Subcutaneous adipose tissue (tissue), 4 donors: ENCODE measurements around the gene WDR93. TPM values are rescaled to one million over a fixed set of nuclear protein-coding genes. Genes with fewer than 3 reads are reported as not detected.

ENCODE experiments used
- small RNA-seq: library from RNA; depleted of rRNA; stranded (forward); fragments of <200 nt; gene quantifications from one replicate; pipeline ENCODE3, GENCODE V24; 2016
- total RNA-seq, 4 donors: library from RNA; depleted of rRNA; stranded (reverse); fragments of >200 nt; gene quantifications; one replicate each; pipeline ENCODE4 v1.1.0, GENCODE V29; 2016
- TF ChIP-seq, protein P1 (sequence below): fragments of 450-650 bp; IDR thresholded peaks from one replicate; pipeline ENCODE4 v1.5.1; 2016; ENCODE audit warnings: low read depth, mild to moderate bottlenecking, control low read depth, antibody characterized with exemption, moderate library complexity

The WDR93 gene
- total RNA-seq, 4 donors from 2014 or later: 0.57 to 1.8 (median 0.85) TPM; not detected in 1

DNA sequence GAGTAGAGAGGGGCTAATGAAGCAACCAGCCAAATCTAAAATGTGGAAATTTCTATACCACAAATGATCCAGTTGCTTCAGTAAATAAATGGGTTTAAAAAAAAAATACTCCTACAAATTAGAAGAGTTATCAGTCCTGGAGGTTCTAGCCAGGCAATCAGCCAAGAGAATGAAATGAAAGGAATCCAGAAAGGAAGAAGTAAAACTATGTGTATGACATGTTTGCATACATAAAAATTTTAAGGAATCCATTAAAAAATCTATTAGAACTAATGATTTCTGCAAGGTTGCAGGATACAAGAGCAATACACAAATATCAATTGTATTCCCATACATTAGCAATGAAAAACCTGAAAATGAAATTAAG lies 95.1 kb downstream of the WDR93 start:
- TF ChIP-seq, protein P1, sequence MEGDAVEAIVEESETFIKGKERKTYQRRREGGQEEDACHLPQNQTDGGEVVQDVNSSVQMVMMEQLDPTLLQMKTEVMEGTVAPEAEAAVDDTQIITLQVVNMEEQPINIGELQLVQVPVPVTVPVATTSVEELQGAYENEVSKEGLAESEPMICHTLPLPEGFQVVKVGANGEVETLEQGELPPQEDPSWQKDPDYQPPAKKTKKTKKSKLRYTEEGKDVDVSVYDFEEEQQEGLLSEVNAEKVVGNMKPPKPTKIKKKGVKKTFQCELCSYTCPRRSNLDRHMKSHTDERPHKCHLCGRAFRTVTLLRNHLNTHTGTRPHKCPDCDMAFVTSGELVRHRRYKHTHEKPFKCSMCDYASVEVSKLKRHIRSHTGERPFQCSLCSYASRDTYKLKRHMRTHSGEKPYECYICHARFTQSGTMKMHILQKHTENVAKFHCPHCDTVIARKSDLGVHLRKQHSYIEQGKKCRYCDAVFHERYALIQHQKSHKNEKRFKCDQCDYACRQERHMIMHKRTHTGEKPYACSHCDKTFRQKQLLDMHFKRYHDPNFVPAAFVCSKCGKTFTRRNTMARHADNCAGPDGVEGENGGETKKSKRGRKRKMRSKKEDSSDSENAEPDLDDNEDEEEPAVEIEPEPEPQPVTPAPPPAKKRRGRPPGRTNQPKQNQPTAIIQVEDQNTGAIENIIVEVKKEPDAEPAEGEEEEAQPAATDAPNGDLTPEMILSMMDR: no peak

DNA sequence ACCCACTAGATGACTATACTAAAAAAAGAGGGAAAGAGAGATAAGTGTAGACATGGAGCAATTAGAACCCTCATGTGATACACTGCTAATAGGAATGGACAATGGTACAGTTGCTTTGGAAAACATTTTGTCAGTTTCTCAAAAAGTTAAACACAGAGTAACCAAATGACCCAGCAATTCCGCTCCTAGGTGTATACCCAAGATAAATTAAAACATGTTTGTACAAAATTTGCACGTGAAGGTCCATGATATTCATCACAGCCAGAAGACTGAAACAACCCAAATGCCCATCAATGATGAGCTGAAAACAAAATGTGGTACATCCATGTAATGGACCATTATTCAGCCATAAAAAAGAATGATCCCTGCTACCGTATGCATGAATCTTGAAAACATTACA lies 97.3 kb downstream of the WDR93 start:
- TF ChIP-seq, protein P1: no peak

DNA sequence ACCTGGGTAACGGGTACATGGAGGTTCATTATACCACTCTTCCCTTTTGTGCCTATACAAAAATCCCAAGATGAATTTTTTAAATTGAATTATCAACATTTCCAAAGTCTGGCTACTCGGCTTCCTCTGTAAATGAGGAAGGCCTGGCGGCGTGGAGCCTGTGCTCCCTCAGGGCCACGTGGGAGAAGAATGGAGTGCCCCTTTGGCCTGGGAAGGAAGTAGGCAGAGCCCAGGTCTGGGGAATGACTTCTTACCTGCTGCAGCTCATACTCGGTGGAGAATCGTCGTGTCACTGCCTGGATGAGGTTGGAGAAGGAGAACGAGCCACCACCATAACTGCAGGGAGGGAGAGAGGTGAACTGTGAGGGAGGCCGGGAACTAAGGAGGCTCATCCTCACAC lies 99.6 kb downstream of the WDR93 start:
- TF ChIP-seq, protein P1: no peak

DNA sequence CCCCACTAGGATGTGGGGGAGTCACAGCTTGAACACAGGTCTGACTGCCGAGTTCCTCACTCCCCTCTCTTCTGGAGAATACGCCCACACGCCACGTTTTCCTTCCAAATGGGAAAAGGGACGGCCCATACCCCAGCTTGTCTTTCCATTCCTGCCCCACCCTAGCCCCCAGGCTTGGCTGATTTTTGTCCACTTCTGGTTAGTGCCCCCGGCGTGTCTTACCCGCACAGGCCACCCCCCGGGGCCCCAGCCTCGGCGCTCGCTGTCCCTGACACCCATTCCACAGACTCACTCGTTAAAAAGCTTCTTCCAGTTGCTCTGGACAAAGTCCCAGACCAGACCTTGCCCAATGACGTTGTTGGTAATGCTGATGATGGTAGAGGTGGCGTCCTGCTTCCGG lies 100.0 kb downstream of the WDR93 start:
- TF ChIP-seq, protein P1: no peak

DNA sequence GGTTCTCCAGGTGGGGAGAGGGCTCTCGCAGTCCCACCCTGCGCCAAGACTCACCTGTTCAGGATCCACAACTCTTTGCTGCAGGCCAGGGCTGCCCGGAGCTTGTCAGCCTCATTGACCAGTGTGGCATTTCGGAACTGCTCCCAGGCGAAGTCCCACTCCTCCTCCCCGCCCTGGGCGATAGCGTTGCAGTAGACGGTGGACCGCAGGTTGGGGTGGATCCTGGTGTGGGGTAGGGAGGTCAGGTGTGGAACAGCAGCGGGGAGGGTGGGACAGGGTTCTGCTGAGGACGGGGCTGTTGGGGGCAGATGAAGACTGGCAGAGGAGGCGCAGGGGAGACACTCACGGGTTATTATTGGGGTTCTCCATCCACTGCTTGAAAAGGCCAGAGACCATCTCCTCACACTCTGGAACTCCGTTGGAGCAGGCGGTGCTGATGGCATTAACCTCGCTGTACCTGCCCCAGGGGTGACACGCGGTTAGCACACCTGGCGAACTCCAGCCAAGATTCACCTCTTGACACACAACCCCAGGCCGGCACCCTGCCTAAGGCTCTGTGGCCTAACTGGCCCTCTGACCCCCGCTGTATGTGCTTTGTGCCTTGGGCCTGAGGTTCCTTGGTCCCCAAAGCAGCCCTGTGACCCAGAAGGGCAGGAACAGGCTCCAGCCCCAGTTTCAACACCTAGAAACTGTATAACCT lies 101.6 kb downstream of the WDR93 start:
- TF ChIP-seq, protein P1: no peak

Small RNAs within 50 kb of the gene (small RNA-seq; reads per million reads assigned to genes)
- gene RNU6-132P: not detected

Other genes starting within 250 kb of the WDR93 start
- gene RHCG, start 194.2 kb upstream of the WDR93 start, total RNA-seq: 1 to 10 TPM in 1 of 4 donors, under 1 TPM in 1, not detected in 2; 0.82 to 1.9 TPM
- under 1 TPM in 3 of 4 donors, not detected in 1; 0.22 to 0.51 (median 0.38) TPM for gene TICRR, start 115.3 kb upstream of the WDR93 start, total RNA-seq
- 1 to 10 TPM; 9.0 to 10.0 (median 9.3) TPM for gene KIF7, start 35.3 kb upstream of the WDR93 start, total RNA-seq
- 1,000 to 10,000 TPM in 3 of 4 donors, 100 to 1,000 TPM in 1; 722 to 3,387 (median 1,779) TPM for gene PLIN1, start 11.4 kb upstream of the WDR93 start, total RNA-seq
- gene PEX11A, start 57 bp upstream of the WDR93 start, total RNA-seq: 10 to 100 TPM; 41.4 to 80.3 (median 51.5) TPM
- 10 to 100 TPM in 3 of 4 donors, 1 to 10 TPM in 1; 6.0 to 39.7 (median 10.6) TPM for gene MESP1, start 60.4 kb downstream of the WDR93 start, total RNA-seq
- gene MESP2, start 85.5 kb downstream of the WDR93 start, total RNA-seq: under 1 TPM in 2 of 4 donors, not detected in 2; 0.34 to 0.57 TPM
- gene ANPEP, start 124.0 kb downstream of the WDR93 start, total RNA-seq: 100 to 1,000 TPM in 2 of 4 donors, 10 to 100 TPM in 2; 70.4 to 140 (median 105) TPM
- gene AP3S2, start 203.2 kb downstream of the WDR93 start, total RNA-seq: 10 to 100 TPM; 54.4 to 86.9 (median 66.9) TPM
- gene ARPIN, start 222.1 kb downstream of the WDR93 start, total RNA-seq: 10 to 100 TPM; 11.3 to 39.7 (median 20.1) TPM